GM10266 (cell line): Measurements from ENCODE around the gene DBNDD2.

Experiments
- DNase-seq: peaks from one replicate; pipeline ENCODE4 v3.0.0; 2012; ENCODE audit errors: extremely low spot score
- TF ChIP-seq, protein P1 (sequence below): IDR thresholded peaks from 2 replicates; pipeline ENCODE4 v1.5.1; 2012; ENCODE audit warnings: mild to moderate bottlenecking, low read depth; ENCODE audit not compliant: control insufficient read depth, insufficient read depth; ENCODE audit errors: missing control alignments

Gene DBNDD2

DNA sequence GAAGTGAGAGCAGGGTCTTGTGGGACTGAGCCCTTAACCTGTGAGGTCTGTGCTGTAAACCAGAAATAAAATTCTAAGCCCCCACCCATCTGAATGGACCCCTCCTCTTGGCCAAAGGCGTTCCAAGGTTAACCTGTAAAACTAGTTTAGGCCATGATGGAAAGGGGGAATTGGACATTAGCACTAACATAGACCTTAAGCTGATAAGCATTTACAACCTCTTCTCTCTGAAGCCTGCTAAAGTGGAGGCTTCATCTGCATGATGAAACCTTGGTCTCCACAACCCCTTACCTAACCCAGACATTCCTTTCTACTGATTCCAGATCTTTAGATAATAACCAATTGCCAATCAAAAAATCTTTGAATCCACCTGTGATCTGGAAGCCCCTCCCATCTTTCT, 33.7 kb downstream of the DBNDD2 start:
- TF ChIP-seq, protein P1, sequence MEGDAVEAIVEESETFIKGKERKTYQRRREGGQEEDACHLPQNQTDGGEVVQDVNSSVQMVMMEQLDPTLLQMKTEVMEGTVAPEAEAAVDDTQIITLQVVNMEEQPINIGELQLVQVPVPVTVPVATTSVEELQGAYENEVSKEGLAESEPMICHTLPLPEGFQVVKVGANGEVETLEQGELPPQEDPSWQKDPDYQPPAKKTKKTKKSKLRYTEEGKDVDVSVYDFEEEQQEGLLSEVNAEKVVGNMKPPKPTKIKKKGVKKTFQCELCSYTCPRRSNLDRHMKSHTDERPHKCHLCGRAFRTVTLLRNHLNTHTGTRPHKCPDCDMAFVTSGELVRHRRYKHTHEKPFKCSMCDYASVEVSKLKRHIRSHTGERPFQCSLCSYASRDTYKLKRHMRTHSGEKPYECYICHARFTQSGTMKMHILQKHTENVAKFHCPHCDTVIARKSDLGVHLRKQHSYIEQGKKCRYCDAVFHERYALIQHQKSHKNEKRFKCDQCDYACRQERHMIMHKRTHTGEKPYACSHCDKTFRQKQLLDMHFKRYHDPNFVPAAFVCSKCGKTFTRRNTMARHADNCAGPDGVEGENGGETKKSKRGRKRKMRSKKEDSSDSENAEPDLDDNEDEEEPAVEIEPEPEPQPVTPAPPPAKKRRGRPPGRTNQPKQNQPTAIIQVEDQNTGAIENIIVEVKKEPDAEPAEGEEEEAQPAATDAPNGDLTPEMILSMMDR, result no peak
- no peak for DNase-seq

DNA sequence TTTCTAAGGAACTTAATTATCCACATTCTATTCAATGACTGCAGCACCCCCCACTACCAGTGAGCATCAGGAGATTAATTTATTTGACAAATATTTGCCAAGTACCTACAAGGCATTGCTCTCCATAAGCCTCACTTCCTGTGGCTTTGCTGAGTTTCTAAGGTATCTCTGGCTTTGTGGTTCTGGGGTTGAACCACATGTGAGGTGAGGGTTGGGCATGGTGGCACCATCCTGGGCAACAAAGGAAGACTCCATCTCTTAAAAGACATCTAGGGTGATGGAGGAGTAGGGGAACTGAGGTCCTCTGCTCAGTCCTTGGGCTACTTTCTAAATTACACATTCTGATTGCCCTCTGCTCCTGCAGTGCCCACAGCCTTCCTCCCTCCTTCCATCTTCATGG, 36.0 kb downstream of the DBNDD2 start:
- TF ChIP-seq, protein P1, result no peak
- DNase-seq, result no peak

GRCh38 chr20:45445805-45446562, 37.9 kb downstream of the DBNDD2 start:
- TF ChIP-seq, protein P1, result peak; percentile 60
- DNase-seq, result peak; percentile 43

DNA sequence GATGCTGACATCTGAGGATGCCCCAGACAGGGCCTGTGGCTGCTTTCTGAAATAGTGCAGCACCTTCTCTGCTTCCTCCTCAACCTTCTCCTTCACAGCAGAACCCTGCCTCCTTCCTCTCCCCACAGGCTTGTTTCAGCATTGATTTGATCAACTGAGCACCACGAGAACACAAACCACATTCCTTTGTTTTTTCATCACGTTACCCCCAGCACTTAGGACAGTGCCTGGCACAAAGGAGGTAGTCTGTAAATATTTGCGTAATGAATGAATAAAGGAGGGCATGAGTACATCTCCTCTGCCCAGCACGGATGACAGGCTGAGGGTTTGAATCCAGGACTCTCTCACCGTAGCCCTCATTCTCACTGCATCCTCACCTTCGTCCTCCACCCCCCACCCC, 40.2 kb downstream of the DBNDD2 start:
- TF ChIP-seq, protein P1, result no peak
- no peak for DNase-seq

DNA sequence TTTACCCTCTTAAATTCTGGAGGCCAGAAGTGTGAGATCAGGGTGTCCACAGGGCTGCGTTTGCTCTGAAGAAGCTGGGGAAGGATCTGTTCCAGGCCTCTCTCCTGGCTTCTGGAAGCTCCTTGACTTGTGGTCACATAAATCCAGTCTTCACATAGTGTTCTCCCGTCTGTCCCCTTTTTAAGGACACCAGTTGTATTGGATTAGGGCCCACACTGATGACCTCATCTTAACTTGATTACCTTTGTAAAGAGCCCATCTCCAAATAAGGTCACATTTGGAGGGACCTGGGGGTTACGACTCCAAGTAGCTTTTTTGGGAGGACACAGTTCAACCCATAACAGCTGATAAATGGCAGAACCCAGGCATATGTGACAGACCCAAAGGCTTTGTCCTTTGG, 41.4 kb downstream of the DBNDD2 start:
- DNase-seq, result no peak
- TF ChIP-seq, protein P1, result no peak

GRCh38 chr20:45450097-45450818, 42.2 kb downstream of the DBNDD2 start:
- DNase-seq, result no peak

More at GRCh38 chr20:45450097-45450818, 42.2 kb downstream of the DBNDD2 start:
- TF ChIP-seq, protein P1, result peak; percentile 67
